Measurements from ENCODE around the gene RBFOX1.
"Not testable (repeated sequence)": the region's sequence is repeated elsewhere in the genome, so short reads cannot be mapped to it uniquely, and the experiment has no call there.

The RBFOX1 gene

GRCh38 chr16:7471268-7471667, 138.6 kb downstream of the RBFOX1 start:
- no peak for DNase-seq (ENCODE audit: low read depth)

- no peak for DNase-seq (ENCODE audit: low read depth)
Measured at GRCh38 chr16:7482032-7482431, 149.4 kb downstream of the RBFOX1 start.

GRCh38 chr16:7482596-7483290, 150.1 kb downstream of the RBFOX1 start:
- DNase-seq (ENCODE audit: low read depth) = no peak

- DNase-seq (ENCODE audit: low read depth) = no peak
Measured at GRCh38 chr16:7487574-7488323, 155.1 kb downstream of the RBFOX1 start.

- DNase-seq (ENCODE audit: low read depth) = no peak
Measured at GRCh38 chr16:7492122-7492521, 159.5 kb downstream of the RBFOX1 start.

GRCh38 chr16:7493133-7493532, 160.5 kb downstream of the RBFOX1 start:
- DNase-seq (ENCODE audit: low read depth) = no peak

GRCh38 chr16:7497691-7498090, 165.0 kb downstream of the RBFOX1 start:
- DNase-seq (ENCODE audit: low read depth) = no peak

GRCh38 chr16:7501868-7502267, 169.2 kb downstream of the RBFOX1 start:
- no peak for DNase-seq (ENCODE audit: low read depth)

- not testable (repeated sequence) for DNase-seq (ENCODE audit: low read depth)
Measured at GRCh38 chr16:7502591-7503157, 170.0 kb downstream of the RBFOX1 start.

- no peak for DNase-seq (ENCODE audit: low read depth)
Measured at GRCh38 chr16:7503666-7504065, 171.0 kb downstream of the RBFOX1 start.

- DNase-seq (ENCODE audit: low read depth) = no peak
Measured at GRCh38 chr16:7504844-7505243, 172.2 kb downstream of the RBFOX1 start.

GRCh38 chr16:7505495-7505894, 172.8 kb downstream of the RBFOX1 start:
- no peak for DNase-seq (ENCODE audit: low read depth)

- DNase-seq (ENCODE audit: low read depth) = no peak
Measured at GRCh38 chr16:7506363-7506762, 173.7 kb downstream of the RBFOX1 start.

- DNase-seq (ENCODE audit: low read depth) = no peak
Measured at GRCh38 chr16:7508656-7509055, 176.0 kb downstream of the RBFOX1 start.

GRCh38 chr16:7509963-7510601, 177.4 kb downstream of the RBFOX1 start:
- no peak for DNase-seq (ENCODE audit: low read depth)

- DNase-seq (ENCODE audit: low read depth) = no peak
Measured at GRCh38 chr16:7511549-7512260, 179.1 kb downstream of the RBFOX1 start.

GRCh38 chr16:7512503-7512902, 179.9 kb downstream of the RBFOX1 start:
- no peak for DNase-seq (ENCODE audit: low read depth)

GRCh38 chr16:7513429-7513828, 180.8 kb downstream of the RBFOX1 start:
- no peak for DNase-seq (ENCODE audit: low read depth)

- DNase-seq (ENCODE audit: low read depth) = no peak
Measured at GRCh38 chr16:7515543-7515942, 182.9 kb downstream of the RBFOX1 start.

- no peak for DNase-seq (ENCODE audit: low read depth)
Measured at GRCh38 chr16:7517496-7517895, 184.9 kb downstream of the RBFOX1 start.

GRCh38 chr16:7518158-7518557, 185.5 kb downstream of the RBFOX1 start:
- no peak for DNase-seq (ENCODE audit: low read depth)

GRCh38 chr16:7521834-7522233, 189.2 kb downstream of the RBFOX1 start:
- DNase-seq (ENCODE audit: low read depth) = no peak

Measured in fibroblast of the conjunctiva (primary cell).